NCI-H146 (cell line): ENCODE measurements around the gene TADA2A.
"Not testable (repeated sequence)": the region's sequence is repeated elsewhere in the genome, so short reads cannot be mapped to it uniquely, and the experiment has no call there.

Source experiments
- DNase-seq: peaks from one replicate; lab custom pipeline; 2025; lab: John Stamatoyannopoulos, UW

The TADA2A gene

DNA sequence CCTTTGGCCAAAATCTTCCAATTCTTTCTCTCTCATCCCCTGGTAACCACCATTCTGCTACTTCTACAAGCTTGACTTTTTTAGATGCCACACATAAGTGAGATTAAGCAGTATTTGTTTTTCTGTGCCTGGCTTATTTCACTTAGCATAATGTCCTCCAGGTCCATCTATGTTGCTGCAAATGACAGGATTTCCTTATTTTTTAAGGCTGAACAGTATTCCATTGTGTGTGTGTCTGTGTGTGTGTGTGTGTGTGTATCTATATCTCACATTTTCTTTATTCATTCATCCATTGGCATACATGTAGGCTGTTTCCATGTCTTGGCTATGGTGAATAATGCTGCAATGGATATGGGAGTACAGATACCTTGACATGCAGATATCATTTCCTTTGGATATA, 6.2 kb upstream of the TADA2A start:
- DNase-seq = no peak

DNA sequence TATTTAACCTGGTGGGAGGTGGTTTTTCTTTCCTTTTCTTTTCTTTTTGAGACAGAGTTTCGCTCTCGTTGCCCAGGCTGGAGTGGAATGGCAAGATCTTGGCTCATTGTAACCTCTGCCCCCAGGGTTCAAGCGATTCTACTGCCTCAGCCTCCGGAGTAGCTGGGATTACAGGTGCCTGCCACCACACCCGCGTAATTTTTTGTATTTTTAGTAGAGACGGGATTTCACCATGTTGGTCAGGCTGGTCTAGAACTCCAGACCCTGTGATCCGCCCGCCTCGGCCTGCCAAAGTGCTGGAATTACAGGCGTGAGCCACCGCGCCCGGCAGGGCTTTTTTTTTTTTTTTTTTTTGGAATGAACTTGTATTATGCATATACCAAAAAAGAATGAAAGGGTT, 1.2 kb upstream of the TADA2A start:
- DNase-seq = not testable (repeated sequence)

DNA sequence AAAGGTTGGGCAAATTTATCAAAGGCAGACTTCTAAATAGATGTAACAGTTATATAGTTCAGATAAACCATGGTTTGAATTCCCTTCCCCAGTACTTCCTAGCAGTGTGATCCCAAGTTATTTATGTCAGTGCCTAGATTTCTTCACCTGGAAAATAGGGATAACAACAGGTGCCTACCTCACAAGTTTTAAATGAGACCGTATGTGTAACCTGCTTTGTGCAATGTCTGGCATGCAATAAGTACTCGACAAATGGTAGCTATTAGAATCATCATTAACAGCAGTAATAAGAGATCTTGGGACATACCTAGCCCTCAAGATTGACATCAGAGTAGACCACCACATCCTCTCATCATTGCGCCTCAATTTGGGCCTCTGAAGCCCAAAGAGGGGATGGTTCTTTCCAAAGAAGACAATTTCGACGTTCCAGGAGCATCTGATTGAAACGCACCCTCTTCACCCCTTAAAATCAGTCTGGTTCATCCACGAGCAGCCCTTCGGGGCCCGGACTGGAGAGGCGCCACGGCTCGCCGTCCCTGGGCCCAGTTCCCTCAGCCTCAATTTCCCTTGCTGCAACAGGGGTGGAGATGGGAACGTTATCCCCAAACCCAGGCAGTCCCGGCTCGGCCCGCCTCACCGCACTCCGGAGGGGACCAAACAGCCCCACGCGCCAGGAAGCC, 591 bp upstream of the TADA2A start:
- DNase-seq = peak; percentile 53

DNA sequence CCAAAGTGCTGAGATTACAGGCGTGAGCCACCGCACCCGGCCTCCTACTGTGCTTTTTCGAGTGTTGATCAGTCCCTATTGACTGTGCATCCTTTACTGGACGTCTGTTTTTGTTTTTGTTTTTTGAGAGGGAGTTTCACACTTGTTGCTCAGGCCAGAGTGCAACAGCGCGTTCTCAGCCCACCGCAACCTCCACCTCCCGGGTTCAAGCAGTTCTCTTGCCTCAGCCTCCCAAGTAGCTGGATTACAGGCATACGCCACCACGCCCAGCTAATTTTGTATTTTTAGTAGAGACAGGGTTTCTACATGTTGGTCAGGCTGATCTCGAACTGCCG, 1.4 kb downstream of the TADA2A start:
- not testable (repeated sequence) for DNase-seq

DNA sequence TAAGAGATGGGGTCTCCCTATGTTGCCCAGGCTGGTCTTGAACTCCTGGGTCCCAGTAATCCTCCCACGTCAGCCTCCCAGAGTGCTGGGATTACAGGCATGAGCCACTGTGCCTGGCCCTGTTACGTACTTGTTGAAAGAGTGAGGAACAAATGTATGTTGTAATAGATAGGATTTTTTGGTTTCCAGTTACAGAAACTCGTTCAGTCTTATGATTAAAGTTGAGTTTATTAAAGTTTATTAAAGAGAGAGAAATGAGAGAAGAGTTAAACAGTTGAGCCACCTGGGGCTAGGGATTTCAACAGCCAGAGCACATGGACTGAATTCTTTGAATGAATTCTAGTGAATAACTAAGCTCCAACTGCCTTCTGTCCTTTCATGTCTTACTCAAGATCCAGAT, 3.7 kb downstream of the TADA2A start:
- DNase-seq = no peak

DNA sequence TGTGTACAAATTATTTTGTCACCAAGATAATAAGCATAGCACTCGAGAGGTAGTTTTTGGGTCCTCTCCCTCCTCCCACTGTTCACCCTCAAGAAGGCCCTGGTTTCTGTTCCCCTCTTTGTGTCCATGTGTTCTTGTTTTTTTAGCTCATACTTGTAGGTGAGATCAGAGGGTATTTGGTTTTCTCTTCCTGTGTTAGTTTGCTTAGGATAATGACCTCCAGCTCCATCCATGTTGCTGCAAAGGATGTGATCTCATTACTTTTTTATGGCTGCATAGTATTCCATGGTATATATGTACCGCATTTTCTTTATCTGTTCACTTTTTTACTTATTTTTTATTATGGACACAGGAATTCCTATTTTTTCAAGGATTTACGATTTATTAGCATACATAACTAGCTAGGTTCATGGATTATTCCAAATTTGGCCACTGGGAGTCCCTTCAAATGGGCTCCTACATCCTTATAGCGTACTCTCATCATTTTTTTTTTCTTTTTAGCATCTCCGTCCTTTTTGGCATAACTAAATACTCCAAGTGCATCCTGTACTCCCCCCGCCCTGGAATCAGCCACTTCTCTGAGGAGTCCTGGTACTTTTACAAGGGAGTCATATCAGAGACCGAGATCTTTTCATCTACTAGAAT, 7.3 kb downstream of the TADA2A start:
- no peak for DNase-seq

DNA sequence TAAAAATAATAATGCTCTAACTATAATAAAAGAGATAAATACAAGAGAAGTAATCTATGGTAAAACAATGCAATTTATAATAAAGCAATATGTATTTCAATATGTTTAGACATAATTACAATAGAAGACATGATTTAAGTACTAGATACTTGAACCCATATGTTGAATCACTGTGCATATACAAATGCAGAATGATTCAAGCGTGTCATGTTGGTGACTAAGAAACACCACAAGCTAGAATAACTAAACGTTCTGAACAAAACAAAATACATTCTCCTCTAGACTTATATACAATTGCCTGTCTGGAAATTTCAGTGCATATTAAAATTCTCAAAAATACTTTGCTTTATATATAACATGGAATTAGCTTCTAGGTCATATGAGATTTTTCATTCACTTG, 11.2 kb downstream of the TADA2A start:
- DNase-seq = no peak

DNA sequence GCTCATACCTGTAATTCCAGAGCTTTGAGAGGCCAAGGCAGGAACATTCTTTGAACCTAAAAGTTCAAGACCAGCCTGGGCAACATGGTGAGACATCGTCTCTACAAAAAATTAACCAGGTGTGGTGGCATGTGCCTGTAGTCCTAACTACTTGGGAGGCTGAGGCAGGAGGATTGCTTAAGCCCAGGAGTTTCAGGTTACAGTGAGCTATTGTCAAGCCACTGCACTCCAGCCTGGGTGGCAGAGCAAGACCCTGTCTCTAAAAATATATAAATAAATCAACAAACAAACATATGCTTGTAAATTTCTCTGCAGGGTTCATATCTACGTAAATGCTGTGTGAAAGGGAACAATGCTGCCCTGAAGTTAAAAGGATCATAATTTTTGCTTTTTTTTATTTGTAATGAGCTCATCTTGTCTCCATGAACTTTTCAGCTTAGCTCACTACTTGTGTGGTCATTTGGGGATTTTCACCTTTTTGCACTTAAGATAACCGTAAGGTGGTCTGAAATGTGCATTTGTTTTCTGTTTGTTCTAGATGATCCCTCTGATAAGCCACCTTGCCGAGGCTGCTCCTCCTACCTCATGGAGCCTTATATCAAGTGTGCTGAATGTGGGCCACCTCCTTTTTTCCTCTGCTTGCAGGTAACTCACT, 16.4 kb downstream of the TADA2A start:
- DNase-seq = no peak

DNA sequence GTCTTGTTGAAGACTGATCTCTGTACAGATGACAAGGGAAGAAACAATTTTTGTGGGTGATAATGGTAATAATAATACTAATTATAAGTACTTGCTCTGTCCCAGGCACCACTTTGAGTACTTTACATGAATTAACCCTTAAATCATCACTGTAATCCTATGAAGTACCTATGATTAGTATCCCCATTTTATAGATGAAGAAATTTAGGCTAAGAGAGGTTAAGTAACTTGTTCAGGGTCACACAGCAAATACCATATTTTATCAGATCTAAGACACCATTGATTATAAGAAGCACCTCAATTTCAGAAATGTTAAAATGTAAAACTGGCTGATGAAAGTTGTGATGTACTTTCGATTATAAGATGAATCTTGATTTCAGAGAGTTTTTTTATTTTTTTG, 18.6 kb downstream of the TADA2A start:
- DNase-seq = no peak

DNA sequence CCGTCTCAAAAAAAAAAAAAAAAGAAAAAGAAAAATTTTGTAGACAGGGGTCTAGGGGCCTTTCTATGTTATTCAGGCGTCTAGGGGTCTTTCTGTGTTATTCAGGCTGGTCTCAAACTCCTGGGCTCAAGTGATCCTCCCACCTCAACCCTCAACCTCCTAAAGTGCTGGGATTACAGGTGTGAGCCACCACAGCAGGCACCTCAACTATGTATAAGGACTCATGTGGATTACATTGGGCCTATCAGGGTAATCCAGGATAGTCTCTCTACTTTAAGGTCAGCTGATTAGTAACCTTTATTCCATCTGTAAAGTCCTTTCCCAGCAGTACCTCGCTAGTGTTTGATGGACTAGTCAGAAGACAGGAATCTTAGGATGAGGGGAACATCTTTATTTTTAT, 22.4 kb downstream of the TADA2A start:
- DNase-seq = no peak

DNA sequence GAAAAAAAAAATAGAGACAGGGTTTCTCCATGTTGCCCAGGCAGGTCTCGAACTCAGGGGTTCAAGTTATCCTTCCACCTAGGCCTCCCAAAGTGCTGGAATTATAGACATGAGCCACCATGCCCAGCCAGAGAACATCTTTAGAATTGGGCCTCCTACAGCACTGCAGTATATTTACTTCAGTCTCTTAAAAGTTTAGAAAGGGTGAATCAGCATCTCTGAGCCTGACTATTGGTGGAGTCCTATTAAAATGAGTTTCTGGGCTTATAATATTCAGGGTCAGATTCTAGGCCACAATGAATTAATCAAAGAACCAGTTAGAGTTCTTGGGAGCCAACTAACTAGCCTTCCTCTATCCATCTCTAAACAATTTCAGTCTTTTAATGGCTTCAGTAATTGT, 22.8 kb downstream of the TADA2A start:
- no peak for DNase-seq

DNA sequence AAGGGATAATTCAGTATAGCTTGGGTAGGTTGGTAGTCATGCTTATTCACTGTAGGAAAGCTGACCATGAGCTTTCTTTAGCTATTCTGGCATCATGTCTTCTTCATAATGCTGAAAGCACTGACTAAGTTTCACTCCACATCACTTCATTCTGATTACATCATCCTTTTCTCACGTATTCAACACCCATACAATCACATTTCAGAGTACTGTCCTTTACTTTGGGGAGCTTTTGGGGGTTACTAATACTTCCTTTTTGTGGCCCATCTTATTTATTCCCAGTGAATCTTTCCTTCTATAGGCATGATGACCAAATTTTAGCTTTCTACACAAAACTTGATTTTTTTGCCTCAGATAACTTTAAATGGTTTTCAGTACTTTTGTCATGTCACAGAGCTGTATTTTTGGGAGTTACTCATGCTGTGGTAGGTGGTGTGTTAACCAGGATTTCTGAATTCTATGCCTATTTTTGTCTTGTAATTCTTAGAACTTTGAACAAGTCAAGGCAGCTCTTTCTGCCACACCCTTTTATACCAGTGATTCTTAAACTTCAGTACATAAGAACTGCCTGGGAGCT, 23.5 kb downstream of the TADA2A start:
- DNase-seq = no peak

DNA sequence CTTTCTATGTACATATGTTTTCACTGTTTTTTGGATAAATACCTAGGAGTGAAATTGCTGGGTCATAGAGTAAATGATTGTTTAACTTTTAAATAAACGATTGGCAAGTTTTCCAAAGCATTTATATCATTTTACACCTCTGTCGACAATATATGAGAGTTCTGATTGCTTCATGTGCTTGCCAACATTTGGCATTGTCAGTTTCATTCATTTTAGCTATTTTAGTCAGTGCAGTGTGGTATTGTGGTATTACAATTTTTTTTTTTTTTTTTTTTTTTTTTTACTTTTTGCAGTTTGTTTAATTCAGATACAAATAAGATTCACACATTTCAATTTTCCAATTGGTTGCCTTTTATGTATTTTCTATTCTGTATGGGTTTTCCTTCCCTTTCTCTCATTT, 26.0 kb downstream of the TADA2A start:
- DNase-seq = no peak

DNA sequence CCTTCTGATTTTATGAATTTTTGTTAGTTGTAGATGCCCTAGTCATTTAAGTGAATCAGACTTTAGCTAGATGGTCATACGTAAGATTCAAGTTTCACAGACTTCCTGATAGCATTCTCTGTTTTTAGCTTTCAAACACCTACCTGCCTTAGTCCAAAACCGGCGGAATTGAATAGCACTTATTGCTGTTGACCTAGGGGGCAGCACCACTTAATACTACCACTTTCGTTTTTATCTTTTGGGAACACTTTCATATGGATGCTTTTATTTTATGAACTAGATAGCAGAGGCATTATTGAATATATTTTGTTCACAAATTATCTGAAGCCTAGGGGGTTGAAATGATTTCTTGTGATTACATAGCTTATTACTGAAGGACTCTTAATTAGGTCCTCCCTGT, 31.5 kb downstream of the TADA2A start:
- DNase-seq = no peak

DNA sequence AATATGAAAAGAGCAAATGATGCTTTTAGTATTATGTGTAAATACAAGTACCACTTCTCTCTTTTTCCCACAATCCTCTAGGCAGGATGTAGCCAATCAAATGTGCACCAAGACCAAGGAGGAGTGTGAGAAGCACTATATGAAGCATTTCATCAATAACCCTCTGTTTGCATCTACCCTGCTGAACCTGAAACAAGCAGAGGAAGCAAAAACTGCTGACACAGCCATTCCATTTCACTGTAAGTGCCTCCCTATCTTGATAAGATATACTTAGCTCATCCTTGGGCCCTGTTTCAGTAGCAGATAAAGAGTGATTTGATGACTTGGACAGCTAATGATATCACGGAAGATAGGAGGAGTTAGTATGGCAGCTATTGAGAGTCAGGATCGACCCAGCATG, 33.7 kb downstream of the TADA2A start:
- DNase-seq = no peak

DNA sequence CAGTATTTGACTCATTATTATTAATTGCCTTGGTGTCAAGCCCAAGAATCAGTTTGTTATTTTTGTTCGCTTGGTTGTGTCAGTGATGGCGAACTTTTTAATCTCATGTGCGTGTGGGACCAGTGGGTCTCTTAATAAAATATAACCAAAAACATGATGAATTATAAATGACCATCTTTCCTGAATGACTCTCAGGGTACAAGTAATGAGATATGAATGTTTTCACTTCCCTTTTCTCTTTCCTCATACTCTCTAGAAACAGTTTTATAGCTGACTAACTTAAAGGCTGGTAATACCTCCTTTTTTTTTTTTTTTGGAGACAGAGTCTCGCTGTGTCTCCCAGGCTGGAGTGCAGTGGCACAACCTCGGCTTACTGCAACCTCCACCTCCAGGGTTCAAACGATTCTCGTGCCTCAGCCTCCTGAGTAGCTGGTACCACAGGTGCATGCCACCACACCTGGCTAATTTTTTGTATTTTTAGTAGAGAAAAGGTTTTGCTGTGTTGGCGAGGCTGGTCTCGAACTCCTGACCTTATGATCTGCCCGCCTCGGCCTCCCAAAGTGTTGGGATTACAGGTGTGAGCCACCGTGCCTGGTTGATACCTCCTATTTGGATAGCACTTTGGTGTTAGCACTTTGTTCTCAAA, 34.8 kb downstream of the TADA2A start:
- DNase-seq = not testable (repeated sequence)

DNA sequence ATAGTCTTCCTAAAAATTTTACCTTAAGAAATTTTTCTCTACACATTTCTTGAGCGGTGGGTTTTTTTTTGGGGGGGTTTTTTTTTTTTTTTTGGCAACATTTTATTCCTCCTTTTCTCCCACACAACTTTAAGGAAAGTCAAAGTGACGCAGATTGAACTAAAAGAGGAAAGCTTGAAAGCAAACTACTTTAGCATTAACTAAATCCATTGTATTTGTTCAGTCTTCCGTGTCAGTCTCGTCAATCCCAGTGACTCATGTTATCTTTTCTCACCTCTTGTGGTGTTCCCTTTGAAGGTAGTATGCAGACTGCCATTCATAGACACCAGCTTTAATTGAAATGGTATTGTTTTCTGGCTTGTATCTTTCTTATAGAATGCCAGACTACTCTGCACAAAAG, 39.3 kb downstream of the TADA2A start:
- peak; percentile 43 for DNase-seq

DNA sequence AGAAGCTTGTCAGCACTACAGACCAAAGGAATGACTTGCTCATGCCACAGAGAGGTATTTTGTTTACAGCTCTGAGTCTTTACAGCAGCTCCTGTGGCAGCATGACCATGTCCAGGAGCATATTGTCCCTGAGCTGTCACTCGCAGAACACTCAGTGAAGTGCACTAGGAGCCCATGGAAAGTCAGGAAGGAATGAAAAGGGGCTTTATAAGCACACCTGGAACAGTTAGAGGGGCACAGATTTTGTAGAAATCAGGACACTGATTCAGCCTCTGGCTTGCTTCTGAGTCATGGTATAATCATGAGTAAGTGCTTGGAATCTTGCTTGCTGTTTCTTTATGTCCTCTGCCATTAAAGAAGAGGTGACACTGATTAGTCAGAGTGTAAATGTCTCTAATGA, 41.0 kb downstream of the TADA2A start:
- DNase-seq = no peak

DNA sequence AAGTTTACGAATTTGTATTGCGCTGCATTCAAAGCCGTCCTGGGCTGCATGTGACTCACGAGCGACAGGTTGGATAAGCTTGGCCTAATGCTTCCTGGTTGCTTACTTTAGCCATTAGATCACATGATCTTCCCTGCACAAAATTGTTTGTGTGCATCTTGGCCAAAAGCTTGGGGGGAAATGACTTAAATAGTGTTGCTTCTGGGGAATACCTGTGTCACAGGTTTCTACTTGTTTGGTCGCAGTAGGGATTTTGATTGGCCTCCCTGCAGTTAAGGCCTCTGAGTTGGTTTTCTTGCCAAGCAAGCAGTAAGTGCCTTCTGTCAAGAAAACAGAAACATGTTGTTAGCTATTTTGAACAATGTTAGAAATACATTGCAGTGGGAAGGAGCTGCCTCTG, 43.4 kb downstream of the TADA2A start:
- no peak for DNase-seq

DNA sequence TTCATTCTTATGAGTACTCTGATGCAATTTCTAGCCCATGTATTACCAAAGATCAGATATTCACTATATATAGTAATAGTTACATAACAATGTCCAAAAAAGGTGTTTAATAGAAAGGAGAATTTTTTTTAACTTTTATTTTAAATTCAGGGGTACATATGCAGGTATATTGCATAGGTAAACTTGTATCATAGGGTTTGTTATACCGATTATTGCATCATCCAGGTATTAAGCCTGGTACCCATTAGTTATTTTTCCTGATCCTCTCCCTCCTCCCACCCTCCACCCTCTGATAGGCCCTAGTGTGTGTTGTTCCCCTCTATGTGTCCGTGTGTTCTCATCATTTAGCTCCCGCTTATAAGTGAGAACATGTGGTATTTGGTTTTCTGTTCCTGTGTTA, 51.1 kb downstream of the TADA2A start:
- not testable (repeated sequence) for DNase-seq

DNA sequence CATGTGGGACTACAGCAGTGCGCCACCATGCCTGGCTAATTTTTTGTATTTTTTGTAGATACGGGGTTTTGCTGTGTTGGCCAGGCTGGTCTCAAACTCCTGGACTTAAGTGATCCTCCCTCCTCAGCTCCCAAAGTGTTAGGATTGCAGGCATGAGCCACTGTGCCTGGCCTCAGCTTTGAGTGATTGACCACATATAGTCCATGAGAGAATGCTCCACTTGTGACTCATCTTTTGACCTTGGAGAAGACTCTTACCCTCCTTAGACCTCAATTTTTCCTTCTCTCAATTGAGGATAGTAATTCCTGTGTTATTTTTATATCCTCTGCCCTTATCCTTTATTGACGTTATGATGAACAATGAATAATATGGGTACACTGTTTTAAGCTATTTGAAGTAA, 52.1 kb downstream of the TADA2A start:
- DNase-seq = no peak

DNA sequence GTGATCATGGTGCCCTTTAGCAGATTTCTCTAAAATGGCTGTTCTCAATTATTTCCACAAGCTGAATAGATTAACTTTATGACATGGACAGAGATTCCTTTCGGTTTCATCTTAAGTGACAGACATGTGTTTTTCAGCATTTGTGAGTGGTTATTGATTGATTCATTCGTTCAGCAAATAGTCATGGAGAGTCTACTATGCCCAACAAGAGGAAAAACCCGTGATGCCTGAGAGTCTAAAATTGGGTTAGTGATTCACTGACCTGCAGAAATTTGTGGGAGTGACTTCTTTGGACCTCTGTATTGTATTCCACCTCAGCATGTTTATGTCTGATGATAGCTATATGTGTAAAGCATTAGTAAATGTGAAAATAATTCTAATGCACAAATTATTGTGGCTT, 55.0 kb downstream of the TADA2A start:
- no peak for DNase-seq

DNA sequence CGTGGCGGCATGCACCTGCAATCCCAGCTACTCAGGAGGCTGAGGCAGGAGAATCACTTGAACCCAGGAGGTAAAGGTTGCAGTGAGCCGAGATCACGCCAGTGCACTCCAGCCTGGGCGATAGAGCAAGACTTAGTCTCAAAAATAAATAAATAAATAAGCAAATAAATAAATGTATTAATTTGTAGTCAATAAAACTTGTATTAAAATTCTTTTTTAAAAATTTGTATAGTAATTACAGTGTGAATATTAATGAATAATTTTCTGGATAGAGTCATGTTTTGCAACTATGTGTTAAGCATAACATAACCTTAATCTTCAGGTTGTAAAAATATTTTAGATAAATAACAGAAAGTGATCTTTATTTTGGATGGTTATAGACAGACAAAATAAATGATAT, 55.8 kb downstream of the TADA2A start:
- DNase-seq = no peak
